GM18909 (cell line): ENCODE measurements around the gene ASB13.
"Not testable (repeated sequence)": the region's sequence is repeated elsewhere in the genome, so short reads cannot be mapped to it uniquely, and the experiment has no call there.

Experiments used
- ATAC-seq: cut with Tn5 transposase; IDR thresholded peaks from one replicate; pipeline ENCODE4 v1.9.1; 2021; ENCODE audit warnings: mild to moderate bottlenecking; ENCODE audit not compliant: unreplicated experiment, poor library complexity

ASB13 gene

GRCh38 chr10:5593347-5593746 is 73.0 kb downstream of the ASB13 start:
- ATAC-seq = not testable (repeated sequence)

DNA sequence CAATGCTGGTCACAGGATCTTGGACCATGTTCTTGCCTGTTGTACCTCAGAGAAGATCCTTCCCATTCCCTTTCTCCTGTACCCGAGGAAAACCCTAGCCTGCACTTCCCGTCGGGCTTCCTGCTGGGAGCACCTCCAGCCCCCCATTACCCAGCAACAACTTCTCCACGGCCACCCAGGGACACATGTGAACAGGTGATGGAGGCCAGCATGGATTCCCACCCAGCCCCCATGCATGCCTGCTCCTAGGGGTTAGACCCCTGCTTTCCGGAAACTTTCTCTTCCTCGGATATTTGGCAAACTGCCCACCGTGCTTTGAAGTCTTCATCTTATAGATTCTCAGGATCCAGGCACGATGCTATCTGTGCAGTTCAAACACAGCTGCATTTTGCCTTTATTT is 74.3 kb downstream of the ASB13 start:
- ATAC-seq = no peak

DNA sequence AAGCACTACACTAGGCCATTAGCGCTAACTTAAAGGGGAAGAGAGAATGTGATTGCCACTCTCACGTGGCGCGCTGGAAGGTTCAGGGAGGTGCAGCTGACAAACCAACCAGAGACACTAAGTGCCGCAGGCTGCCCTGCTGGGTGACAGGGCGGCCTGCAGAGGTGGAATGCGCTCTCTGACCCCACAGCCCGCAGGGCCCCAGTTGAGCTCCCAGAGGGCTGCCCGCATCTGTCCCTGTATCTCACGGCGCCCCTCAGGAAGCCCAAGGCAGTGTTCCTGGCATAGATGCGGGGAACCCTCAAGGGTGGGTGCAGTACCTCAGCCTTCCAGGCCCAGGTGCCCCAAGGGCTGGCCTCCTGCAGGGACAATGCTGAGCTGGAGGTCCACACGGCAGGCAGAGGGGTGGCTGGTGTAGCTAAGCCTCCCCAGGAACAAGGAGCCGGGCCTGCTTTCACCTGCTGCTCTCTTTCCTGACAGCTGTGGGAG is 75.0 kb downstream of the ASB13 start:
- no peak for ATAC-seq

DNA sequence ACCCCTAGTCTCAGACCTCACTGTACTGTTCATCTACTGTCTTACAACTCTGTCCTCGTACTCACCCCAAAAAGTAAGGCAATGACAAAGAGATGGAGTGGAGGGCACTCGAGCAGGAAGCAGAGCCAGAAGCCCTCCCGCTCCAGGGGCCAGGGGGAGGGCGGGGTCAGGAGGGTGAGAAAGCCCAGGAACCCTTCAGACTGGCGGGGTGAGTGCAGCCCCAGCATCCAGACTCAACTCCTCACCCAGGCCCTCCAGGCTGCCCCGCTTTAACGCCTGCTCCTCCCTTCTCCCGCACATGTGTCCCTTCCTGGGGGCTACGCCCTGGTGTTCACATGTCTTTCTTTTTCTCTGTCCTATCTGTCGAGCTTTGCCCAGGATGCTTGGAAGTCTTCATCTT is 75.6 kb downstream of the ASB13 start:
- ATAC-seq = no peak

GRCh38 chr10:5589661-5590511 is 76.5 kb downstream of the ASB13 start:
- no peak for ATAC-seq

GRCh38 chr10:5589011-5589660 is 77.3 kb downstream of the ASB13 start:
- no peak for ATAC-seq
